GM12891 (cell line): Measurements from ENCODE around the gene ADM.

Experiments
- POLR2A ChIP-seq: IDR thresholded peaks from 2 replicates; pipeline ENCODE4 v1.6.1; 2011; ENCODE audit warnings: low read depth, low read length, control low read depth
- POLR2AphosphoS5 ChIP-seq: IDR thresholded peaks from 2 replicates; pipeline ENCODE4 v1.6.1; 2011; ENCODE audit warnings: low read depth, low read length, control low read depth

- TF ChIP-seq POLR2A (no peak), POLR2AphosphoS5 (no peak)
Measured at GRCh38 chr11:10274726-10275125, 30.1 kb upstream of the ADM start.
